Caco-2 (cell line): ENCODE measurements around the gene RALGAPA2. TPM values are rescaled to one million over a fixed set of nuclear protein-coding genes. Genes with fewer than 3 reads are reported as not detected.

ENCODE experiments used
- BruUV-seq: library from RNA; stranded (reverse); fragments of 400-500 nt; replicated peaks from 2 replicates; lab custom pipeline; 2021; lab: Mats Ljungman, UMichigan
- CTCF ChIA-PET: fragments of 300-600 bp; sonication (Branson Sonifier 250); formaldehyde crosslinking; loops from one replicate; lab custom pipeline; 2022; ENCODE audit warnings: antibody characterized with exemption; lab: Charles Lee
- POLR2A ChIA-PET: fragments of 300-600 bp; sonication (Branson Sonifier 250); formaldehyde crosslinking; loops from one replicate; lab custom pipeline; 2022; ENCODE audit warnings: antibody characterized with exemption; lab: Charles Lee
- DNase-seq, 2 experiments: peaks; one replicate each; pipeline versions ENCODE4 v3.0.0 to v3.0.0-alpha.2; 2020 to 2022
- H3K27me3 ChIP-seq: replicated peaks from 2 replicates; pipeline ENCODE4 v1.6.0; 2011; ENCODE audit warnings: low read length; ENCODE audit not compliant: control insufficient read depth, insufficient read depth
- H3K36me3 ChIP-seq: 2 replicates; pipeline ENCODE4 v1.5.1; 2011; ENCODE audit warnings: low read length; ENCODE audit not compliant: control insufficient read depth, insufficient read depth
- H3K4me1 ChIP-seq: fragments of 250-450 bp; sonication (Bioruptor Pico); 2 replicates; pipeline ENCODE4 v1.5.1; 2020; ENCODE audit warnings: mild to moderate bottlenecking
- H3K4me3 ChIP-seq: 2 replicates; pipeline ENCODE4 v1.5.1; 2011; ENCODE audit warnings: low read depth, mild to moderate bottlenecking, control low read depth, low read length
- H3K9me3 ChIP-seq: fragments of 250-450 bp; sonication (Bioruptor Pico); 2 replicates; pipeline ENCODE4 v1.5.1; 2020; ENCODE audit warnings: mild to moderate bottlenecking, moderate library complexity
- H3K27ac Mint-ChIP-seq: one replicate; pipeline ENCODE4 v1.8.0; 2022; ENCODE audit warnings: mixed read lengths; ENCODE audit not compliant: unreplicated experiment
- H3K27me3 Mint-ChIP-seq: one replicate; pipeline ENCODE4 v1.8.0; 2022; ENCODE audit warnings: mixed read lengths; ENCODE audit not compliant: insufficient read depth, unreplicated experiment
- H3K36me3 Mint-ChIP-seq: one replicate; pipeline ENCODE4 v1.8.0; 2022; ENCODE audit warnings: mild to moderate bottlenecking, mixed read lengths; ENCODE audit not compliant: insufficient read depth, unreplicated experiment
- H3K4me1 Mint-ChIP-seq: one replicate; pipeline ENCODE4 v1.8.0; 2022; ENCODE audit warnings: low read depth, mixed read lengths; ENCODE audit not compliant: unreplicated experiment
- H3K4me3 Mint-ChIP-seq: one replicate; pipeline ENCODE4 v1.8.0; 2022; ENCODE audit warnings: mild to moderate bottlenecking, moderate library complexity, mixed read lengths; ENCODE audit not compliant: unreplicated experiment
- H3K9me3 Mint-ChIP-seq: one replicate; pipeline ENCODE4 v1.8.0; 2022; ENCODE audit warnings: mixed read lengths; ENCODE audit not compliant: unreplicated experiment
- intact Hi-C: fragments of 100-400 bp; cut with micrococcal nuclease; formaldehyde crosslinking; loops from one replicate; pipeline ENCODE4 v1.10.0; 2022; ENCODE audit not compliant: unreplicated experiment
- total RNA-seq: library from RNA; stranded (reverse); gene quantifications from 2 replicates; pipeline ENCODE4 v1.2.3, GENCODE V29; 2022
- TF ChIP-seq, protein P1 (sequence below), 2 experiments: fragments of 200-600 bp in 1 of 2; IDR thresholded peaks; 1 replicate in 1 of 2; 2 replicates in 1 of 2; pipeline versions ENCODE4 v1.5.1 to v1.8.0; 2011 to 2022; ENCODE audit warnings: antibody characterized with exemption in 1 of 2, control low read depth in 1 of 2, inconsistent platforms in 1 of 2, low read depth in 1 of 2, low read length in 1 of 2, mild to moderate bottlenecking in 1 of 2, moderate library complexity in 1 of 2; ENCODE audit not compliant: insufficient read depth in 1 of 2, severe bottlenecking in 1 of 2, unreplicated experiment in 1 of 2

Gene RALGAPA2
- total RNA-seq, 1 experiment from 2014 or later, result 17.3 TPM

DNA sequence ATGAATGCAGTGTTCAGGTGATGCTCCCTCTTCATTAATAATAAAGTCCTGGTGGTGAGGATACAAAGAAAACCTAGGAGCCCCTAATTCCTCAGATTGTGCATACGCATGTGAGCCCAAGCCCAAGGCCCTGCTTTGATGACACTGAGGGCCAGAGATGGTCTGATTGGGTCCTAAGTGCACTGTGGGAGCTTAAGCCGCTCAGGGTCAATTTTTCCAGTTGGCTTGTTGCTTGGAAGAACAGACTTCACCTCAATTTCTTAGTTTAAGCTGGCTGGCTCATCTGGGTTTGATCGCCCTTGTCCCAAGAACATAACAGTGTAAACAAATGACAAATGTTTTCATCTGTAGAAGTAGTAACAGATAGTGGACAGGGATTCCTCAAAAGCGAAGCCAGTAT is 303.1 kb downstream of the RALGAPA2 start:
- Histone ChIP-seq H3K4me1 (no peaks in the 10 kb centered on the region), H3K36me3 (no peaks in the 10 kb centered on the region; the same call in 1 of the 2 replicates), H3K27me3 (no peaks in the 10 kb centered on the region), H3K9me3 (no peaks in the 10 kb centered on the region), H3K4me3 (no peak overlapping the region)
- H3K36me3 Mint-ChIP-seq, result peaks cover 4% of the 10 kb centered on the region
- ChIA-PET CTCF (no interaction called here), POLR2A (no interaction called here)
- BruUV-seq, result no TSS peak
- intact Hi-C loops, result loop anchor here (5.0 kb wide), 1 partner anchor 47 kb away; no protein-coding TSS in a partner anchor
- H3K27ac Mint-ChIP-seq, result no peak overlapping the region
- H3K4me3 Mint-ChIP-seq, result no peak overlapping the region
- H3K27me3 Mint-ChIP-seq, result no peaks in the 10 kb centered on the region
- H3K9me3 Mint-ChIP-seq, result no peaks in the 10 kb centered on the region
- TF ChIP-seq, protein P1, sequence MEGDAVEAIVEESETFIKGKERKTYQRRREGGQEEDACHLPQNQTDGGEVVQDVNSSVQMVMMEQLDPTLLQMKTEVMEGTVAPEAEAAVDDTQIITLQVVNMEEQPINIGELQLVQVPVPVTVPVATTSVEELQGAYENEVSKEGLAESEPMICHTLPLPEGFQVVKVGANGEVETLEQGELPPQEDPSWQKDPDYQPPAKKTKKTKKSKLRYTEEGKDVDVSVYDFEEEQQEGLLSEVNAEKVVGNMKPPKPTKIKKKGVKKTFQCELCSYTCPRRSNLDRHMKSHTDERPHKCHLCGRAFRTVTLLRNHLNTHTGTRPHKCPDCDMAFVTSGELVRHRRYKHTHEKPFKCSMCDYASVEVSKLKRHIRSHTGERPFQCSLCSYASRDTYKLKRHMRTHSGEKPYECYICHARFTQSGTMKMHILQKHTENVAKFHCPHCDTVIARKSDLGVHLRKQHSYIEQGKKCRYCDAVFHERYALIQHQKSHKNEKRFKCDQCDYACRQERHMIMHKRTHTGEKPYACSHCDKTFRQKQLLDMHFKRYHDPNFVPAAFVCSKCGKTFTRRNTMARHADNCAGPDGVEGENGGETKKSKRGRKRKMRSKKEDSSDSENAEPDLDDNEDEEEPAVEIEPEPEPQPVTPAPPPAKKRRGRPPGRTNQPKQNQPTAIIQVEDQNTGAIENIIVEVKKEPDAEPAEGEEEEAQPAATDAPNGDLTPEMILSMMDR (IDR thresholded peaks at IDR 0.05; ENCODE audit: insufficient read depth in 1 of 2, low read depth in 1 of 2, low read length in 1 of 2, severe bottlenecking in 1 of 2, unreplicated experiment in 1 of 2), result no peak
- no peak for DNase-seq
- no peaks in the 10 kb centered on the region for H3K4me1 Mint-ChIP-seq

DNA sequence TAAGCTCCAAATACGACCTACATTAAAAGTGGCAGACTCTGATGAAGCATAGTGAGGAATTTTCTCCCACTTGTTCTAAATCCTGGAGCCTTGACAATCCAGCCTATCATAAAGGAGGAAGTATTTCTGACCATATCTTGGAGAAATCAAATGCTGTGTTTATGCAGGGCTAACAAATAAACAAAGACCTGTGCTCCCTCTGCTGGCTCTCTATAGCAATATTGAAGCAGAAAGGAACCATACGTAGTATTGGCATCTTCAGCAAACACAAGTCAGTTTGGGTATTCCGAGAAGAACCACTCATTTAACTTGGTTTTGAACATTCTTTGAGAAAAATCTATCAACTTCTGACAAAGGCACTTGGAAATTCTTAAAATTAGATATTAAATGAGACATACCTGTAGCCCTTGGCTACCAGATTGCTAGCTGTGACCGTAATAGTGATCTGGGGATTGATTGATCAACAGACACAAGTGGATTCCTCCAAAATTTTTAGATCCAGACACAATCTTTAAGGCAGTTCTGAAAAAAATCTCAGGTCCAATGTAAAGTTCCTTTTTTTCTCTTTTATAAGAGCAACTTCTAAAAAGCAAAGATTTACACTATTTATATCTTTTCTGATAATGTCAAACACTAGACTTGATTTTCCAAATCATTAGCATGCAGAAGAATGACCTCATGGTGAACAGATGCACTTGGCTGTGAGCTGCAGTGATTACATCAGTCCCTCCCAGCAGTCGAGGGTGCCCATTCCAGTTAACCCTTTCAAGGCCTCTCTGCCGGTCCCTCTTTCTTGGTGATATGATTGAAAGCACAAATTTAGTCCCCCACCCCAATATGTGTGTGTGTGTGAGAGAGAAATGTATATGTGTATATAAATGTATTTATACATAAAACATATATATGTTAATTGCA is 304.3 kb downstream of the RALGAPA2 start:
- Mint-ChIP-seq H3K4me3 (no peak overlapping the region), H3K27me3 (no peaks in the 10 kb centered on the region), H3K27ac (no peak overlapping the region), H3K9me3 (no peaks in the 10 kb centered on the region), H3K4me1 (no peaks in the 10 kb centered on the region), H3K36me3 (peaks cover 4% of the 10 kb centered on the region)
- no peak overlapping the region for H3K4me3 ChIP-seq
- H3K9me3 ChIP-seq, result no peaks in the 10 kb centered on the region
- ChIA-PET CTCF (no interaction called here), POLR2A (no interaction called here)
- no peaks in the 10 kb centered on the region; the same call in 1 of the 2 replicates for H3K36me3 ChIP-seq
- H3K27me3 ChIP-seq, result no peaks in the 10 kb centered on the region
- no peak for DNase-seq
- no peaks in the 10 kb centered on the region for H3K4me1 ChIP-seq
- TF ChIP-seq, protein P1 (IDR thresholded peaks at IDR 0.05; ENCODE audit: insufficient read depth in 1 of 2, low read depth in 1 of 2, low read length in 1 of 2, severe bottlenecking in 1 of 2, unreplicated experiment in 1 of 2), result peak in 1 of 2 experiments; percentile 37
- intact Hi-C loops, result loop anchor here (5.0 kb wide), 1 partner anchor 46 kb away; no protein-coding TSS in a partner anchor
- BruUV-seq, result no TSS peak

DNA sequence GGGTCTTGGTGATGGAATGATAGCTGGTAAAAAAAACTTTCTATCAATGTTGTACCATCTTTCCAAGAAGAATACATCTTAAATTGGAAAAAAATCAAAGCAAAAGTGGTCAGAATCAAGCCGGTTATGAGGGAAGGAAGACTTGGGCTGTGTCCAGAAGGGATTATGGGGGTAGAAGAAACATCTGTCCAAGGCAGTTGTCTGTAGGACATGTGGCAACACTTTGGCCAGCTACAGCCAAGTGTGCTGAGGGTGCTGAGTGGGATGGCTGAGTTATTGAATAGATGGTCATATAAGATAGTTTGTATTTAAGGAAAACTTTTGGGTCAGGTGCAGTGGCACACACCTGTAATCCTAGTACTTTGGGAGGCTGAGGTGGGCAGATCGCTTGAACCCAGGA is 306.1 kb downstream of the RALGAPA2 start:
- ChIA-PET CTCF (no interaction called here), POLR2A (no interaction called here)
- Mint-ChIP-seq H3K36me3 (peaks cover 4% of the 10 kb centered on the region), H3K9me3 (no peaks in the 10 kb centered on the region), H3K4me3 (no peak overlapping the region), H3K27ac (no peak overlapping the region), H3K4me1 (no peaks in the 10 kb centered on the region), H3K27me3 (no peaks in the 10 kb centered on the region)
- H3K4me1 ChIP-seq, result no peaks in the 10 kb centered on the region
- BruUV-seq, result no TSS peak
- intact Hi-C loops, result loop anchor here (5.0 kb wide), 1 partner anchor 44 kb away; no protein-coding TSS in a partner anchor
- H3K27me3 ChIP-seq, result no peaks in the 10 kb centered on the region
- DNase-seq, result no peak
- no peak overlapping the region for H3K4me3 ChIP-seq
- TF ChIP-seq, protein P1 (IDR thresholded peaks at IDR 0.05; ENCODE audit: insufficient read depth in 1 of 2, low read depth in 1 of 2, low read length in 1 of 2, severe bottlenecking in 1 of 2, unreplicated experiment in 1 of 2), result no peak
- no peaks in the 10 kb centered on the region for H3K9me3 ChIP-seq
- H3K36me3 ChIP-seq, result no peaks in the 10 kb centered on the region
